Cardiac fibroblast (primary cell): ENCODE results near the gene SF3A1.

Experiments
- DNase-seq, 2 donors: peaks; one replicate each; pipeline versions ENCODE4 v3.0.0 to v3.0.0-alpha.2; 2010; ENCODE audit warnings: low read depth in 2 of 2
- H3K4me3 ChIP-seq, 2 donors: replicated peaks in 1 of 2; 1 replicate in 1 of 2; 2 replicates in 1 of 2; pipeline ENCODE4 v1.5.1; 2011; ENCODE audit warnings: low read depth in 2 of 2, low read length in 2 of 2, mild to moderate bottlenecking in 2 of 2, moderate library complexity in 1 of 2
- CTCF ChIP-seq: IDR thresholded peaks from one replicate; pipeline ENCODE4 v1.5.1; 2011; ENCODE audit warnings: low read depth, mild to moderate bottlenecking, low read length, inconsistent platforms

SF3A1 gene

GRCh38 chr22:30288419-30289140 lies 68.1 kb downstream of the SF3A1 start:
- TF ChIP-seq CTCF, result no peak
- peak overlapping the region; percentile 68 to 91 for H3K4me3 ChIP-seq
- DNase-seq, result no peak

GRCh38 chr22:30287648-30288418 lies 68.9 kb downstream of the SF3A1 start:
- DNase-seq, result peak; percentile 89 to 97
- TF ChIP-seq CTCF, result peak; percentile 70
- peak overlapping the region; percentile 68 to 91 for H3K4me3 ChIP-seq

GRCh38 chr22:30286813-30287647 lies 69.7 kb downstream of the SF3A1 start:
- peak; percentile 57 to 66 for DNase-seq
- H3K4me3 ChIP-seq, result no peak overlapping the region

GRCh38 chr22:30286331-30286730 lies 70.4 kb downstream of the SF3A1 start:
- H3K4me3 ChIP-seq, result no peak overlapping the region
- TF ChIP-seq CTCF, result no peak
- no peak for DNase-seq

More at GRCh38 chr22:30286813-30287647, 69.7 kb downstream of the SF3A1 start:
- TF ChIP-seq CTCF, result peak; percentile 90

- no peak for DNase-seq
- H3K4me3 ChIP-seq, result no peak overlapping the region
- TF ChIP-seq CTCF, result no peak
These were observed 70.9 kb downstream of the SF3A1 start for GRCh38 chr22:30285846-30286200.

GRCh38 chr22:30285176-30285845 lies 71.4 kb downstream of the SF3A1 start:
- TF ChIP-seq CTCF, result no peak
- no peak overlapping the region for H3K4me3 ChIP-seq
- DNase-seq, result no peak
